Bronchial epithelial cell (primary cell): ENCODE data around the gene TENT4B. TPM values are rescaled to one million over a fixed set of nuclear protein-coding genes. Genes with fewer than 3 reads are reported as not detected.
A peak's percentile ranks its signal among the peaks of the same experiment; 100 is the strongest.

Source experiments
- DNase-seq: peaks from one replicate; pipeline ENCODE4 v3.0.0-alpha.2; 2010; ENCODE audit warnings: low read depth
- FAIRE-seq: peaks from 2 replicates; lab custom pipeline; 2011; peaks lifted over from hg19 to GRCh38; lab: Jason Lieb, UNC
- H3K27me3 ChIP-seq: 2 replicates; pipeline ENCODE4 v1.5.1; 2011; ENCODE audit warnings: low read length; ENCODE audit not compliant: control insufficient read depth, insufficient read depth
- H3K36me3 ChIP-seq: 2 replicates; pipeline ENCODE4 v1.5.1; 2011; ENCODE audit warnings: low read length; ENCODE audit not compliant: control insufficient read depth, insufficient read depth
- H3K4me3 ChIP-seq: 2 replicates; pipeline ENCODE4 v1.5.1; 2011; ENCODE audit warnings: mild to moderate bottlenecking, low read depth, low read length, control low read depth
- CTCF ChIP-seq: IDR thresholded peaks from 2 replicates; pipeline ENCODE4 v1.5.1; 2011; ENCODE audit warnings: mild to moderate bottlenecking, moderate library complexity, low read length, control low read depth, inconsistent platforms; ENCODE audit not compliant: insufficient read depth, severe bottlenecking
- total RNA-seq: library from RNA; depleted of rRNA; stranded (reverse); fragments of >200 nt; gene quantifications from 2 replicates; pipeline ENCODE4 v1.2.1, GENCODE V29; 2014

The TENT4B gene
- total RNA-seq, 1 donor from 2014 or later: 9.2 TPM

- no peak for TF ChIP-seq CTCF
- no peak for FAIRE-seq
- peaks cover 4% of the 10 kb centered on the region for H3K36me3 ChIP-seq
Measured at GRCh38 chr16:50228364-50228868, 75.3 kb downstream of the TENT4B start.

GRCh38 chr16:50229149-50229726 lies 76.1 kb downstream of the TENT4B start:
- Histone ChIP-seq H3K4me3 (no peak overlapping the region), H3K36me3 (peaks cover 4% of the 10 kb centered on the region), H3K27me3 (no peaks in the 10 kb centered on the region)
- no peak for TF ChIP-seq CTCF
- FAIRE-seq: no peak
- no peak for DNase-seq

More at GRCh38 chr16:50228364-50228868, 75.3 kb downstream of the TENT4B start:
- no peak for DNase-seq
- Histone ChIP-seq H3K4me3 (no peak overlapping the region), H3K27me3 (no peaks in the 10 kb centered on the region)

- peak; percentile 53 for DNase-seq
Measured at GRCh38 chr16:50234771-50235556, 81.9 kb downstream of the TENT4B start.

GRCh38 chr16:50235581-50235980 lies 82.5 kb downstream of the TENT4B start:
- Histone ChIP-seq H3K4me3 (no peak overlapping the region), H3K27me3 (no peaks in the 10 kb centered on the region), H3K36me3 (no peaks in the 10 kb centered on the region)
- FAIRE-seq (no peak), DNase-seq (no peak)
- no peak for TF ChIP-seq CTCF

More at GRCh38 chr16:50234771-50235556, 81.9 kb downstream of the TENT4B start:
- no peak for TF ChIP-seq CTCF
- H3K4me3 ChIP-seq: no peak overlapping the region
- no peaks in the 10 kb centered on the region for H3K27me3 ChIP-seq
- no peaks in the 10 kb centered on the region for H3K36me3 ChIP-seq
- no peak for FAIRE-seq

- Histone ChIP-seq H3K36me3 (no peaks in the 10 kb centered on the region), H3K4me3 (no peak overlapping the region), H3K27me3 (no peaks in the 10 kb centered on the region)
- DNase-seq: no peak
- no peak for TF ChIP-seq CTCF
- FAIRE-seq: no peak
Measured at GRCh38 chr16:50238314-50238713, 85.2 kb downstream of the TENT4B start.
